H9 (cell line): ENCODE measurements around the gene ZNF853. TPM values are rescaled to one million over a fixed set of nuclear protein-coding genes. Genes with fewer than 3 reads are reported as not detected.

ENCODE experiments used
- DNase-seq: peaks from one replicate; pipeline ENCODE4 v3.0.0-alpha.2; 2017
- H2AFZ ChIP-seq: one replicate; pipeline ENCODE4 v1.6.1; 2013; ENCODE audit warnings: mild to moderate bottlenecking, low read length, control low read depth, moderate library complexity
- H2AK5ac ChIP-seq: 2 replicates; pipeline ENCODE4 v1.6.1; 2013; ENCODE audit warnings: low read length, control low read depth, mixed read lengths; ENCODE audit not compliant: insufficient read length
- H2BK120ac ChIP-seq: one replicate; pipeline ENCODE4 v1.6.1; 2013; ENCODE audit warnings: low read depth, mild to moderate bottlenecking, low read length, control low read depth, inconsistent platforms; ENCODE audit not compliant: poor library complexity, severe bottlenecking
- H2BK12ac ChIP-seq: 2 replicates; pipeline ENCODE4 v1.6.1; 2013; ENCODE audit warnings: low read length, control low read depth, mixed read lengths, low read depth; ENCODE audit not compliant: insufficient read length
- H2BK15ac ChIP-seq: 2 replicates; pipeline ENCODE4 v1.6.1; 2013; ENCODE audit warnings: low read depth, low read length, control low read depth
- H2BK20ac ChIP-seq: one replicate; pipeline ENCODE4 v1.6.1; 2013; ENCODE audit warnings: low read depth, mild to moderate bottlenecking, low read length, control low read depth, inconsistent platforms; ENCODE audit not compliant: poor library complexity, severe bottlenecking
- H2BK5ac ChIP-seq: 2 replicates; pipeline ENCODE4 v1.6.1; 2013; ENCODE audit warnings: low read length, control low read depth, mixed read lengths; ENCODE audit not compliant: insufficient read length
- H3K14ac ChIP-seq: 2 replicates; pipeline ENCODE4 v1.6.1; 2013; ENCODE audit warnings: low read length, control low read depth; ENCODE audit not compliant: insufficient read depth
- H3K18ac ChIP-seq: 2 replicates; pipeline ENCODE4 v1.6.1; 2013; ENCODE audit warnings: low read depth, mild to moderate bottlenecking, mixed read lengths, low read length, control low read depth; ENCODE audit not compliant: insufficient read length
- H3K23ac ChIP-seq: 2 replicates; pipeline ENCODE4 v1.6.1; 2013; ENCODE audit warnings: low read length, control low read depth, mixed read lengths, low read depth; ENCODE audit not compliant: insufficient read length
- H3K23me2 ChIP-seq: 2 replicates; pipeline ENCODE4 v1.6.1; 2013; ENCODE audit warnings: low read depth, mild to moderate bottlenecking, mixed read lengths, low read length, control low read depth; ENCODE audit not compliant: insufficient read length, poor library complexity, severe bottlenecking
- H3K27ac ChIP-seq: 2 replicates; pipeline ENCODE4 v1.5.1; 2013; ENCODE audit warnings: low read length, control low read depth, mixed read lengths, low read depth; ENCODE audit not compliant: insufficient read length
- H3K27me3 ChIP-seq: 2 replicates; pipeline ENCODE4 v1.6.1; 2013; ENCODE audit warnings: low read length, control low read depth, inconsistent platforms; ENCODE audit not compliant: insufficient read depth
- H3K4ac ChIP-seq: 2 replicates; pipeline ENCODE4 v1.6.1; 2013; ENCODE audit warnings: low read depth, mild to moderate bottlenecking, control low read depth, inconsistent platforms, low read length, moderate library complexity
- H3K4me1 ChIP-seq: 2 replicates; pipeline ENCODE4 v1.6.1; 2013; ENCODE audit warnings: low read length, control low read depth, inconsistent platforms; ENCODE audit not compliant: insufficient read depth
- H3K4me2 ChIP-seq: 2 replicates; pipeline ENCODE4 v1.6.1; 2013; ENCODE audit warnings: low read length, control low read depth, mixed read lengths; ENCODE audit not compliant: insufficient read length, insufficient read depth
- H3K56ac ChIP-seq: 2 replicates; pipeline ENCODE4 v1.6.1; 2013; ENCODE audit warnings: low read depth, mild to moderate bottlenecking, mixed read lengths, low read length, control low read depth; ENCODE audit not compliant: insufficient read length
- H3K79me1 ChIP-seq: 2 replicates; pipeline ENCODE4 v1.6.1; 2013; ENCODE audit warnings: low read depth, mild to moderate bottlenecking, moderate library complexity, low read length, control low read depth, inconsistent platforms; ENCODE audit not compliant: insufficient read depth, poor library complexity, severe bottlenecking
- H3K79me2 ChIP-seq: 2 replicates; pipeline ENCODE4 v1.6.1; 2013; ENCODE audit warnings: low read length, control low read depth, inconsistent platforms; ENCODE audit not compliant: insufficient read depth
- H3K9ac ChIP-seq: 2 replicates; pipeline ENCODE4 v1.6.1; 2013; ENCODE audit warnings: low read length, control low read depth, mixed read lengths; ENCODE audit not compliant: insufficient read length; ENCODE audit errors: extremely low read depth
- H3K9me3 ChIP-seq: one replicate; pipeline ENCODE4 v1.6.1; 2013; ENCODE audit warnings: low read depth, low read length, inconsistent platforms; ENCODE audit not compliant: control insufficient read depth
- H3T11ph ChIP-seq: one replicate; pipeline ENCODE4 v1.6.1; 2013; ENCODE audit warnings: mild to moderate bottlenecking, low read length, control low read depth, inconsistent platforms
- H4K20me1 ChIP-seq: one replicate; pipeline ENCODE4 v1.6.1; 2013; ENCODE audit not compliant: control insufficient read depth, insufficient read length, insufficient read depth
- H4K5ac ChIP-seq: 2 replicates; pipeline ENCODE4 v1.6.1; 2013; ENCODE audit warnings: low read depth, mild to moderate bottlenecking, mixed read lengths, low read length, control low read depth; ENCODE audit not compliant: insufficient read length
- H4K8ac ChIP-seq: replicated peaks from 2 replicates; pipeline ENCODE4 v1.6.1; 2013; ENCODE audit warnings: low read length, control low read depth, mixed read lengths, low read depth; ENCODE audit not compliant: insufficient read length
- H4K91ac ChIP-seq: 2 replicates; pipeline ENCODE4 v1.6.1; 2013; ENCODE audit warnings: low read depth, mild to moderate bottlenecking, moderate library complexity, mixed read lengths, low read length, control low read depth; ENCODE audit not compliant: insufficient read length
- H3K27ac Mint-ChIP-seq, 3 experiments: 2 replicates in 2 of 3; 3 replicates in 1 of 3; pipeline ENCODE4 v1.8.0; 2020 to 2021; ENCODE audit warnings: mixed read lengths in 3 of 3, mild to moderate bottlenecking in 1 of 3, moderate library complexity in 1 of 3
- H3K27me3 Mint-ChIP-seq: 2 replicates; pipeline ENCODE4 v1.8.0; 2021; ENCODE audit warnings: low read depth, mild to moderate bottlenecking, moderate library complexity, mixed read lengths
- H3K36me3 Mint-ChIP-seq, 3 experiments: 2 replicates in 2 of 3; 3 replicates in 1 of 3; pipeline ENCODE4 v1.8.0; 2020 to 2021; ENCODE audit warnings: low read depth in 3 of 3, mixed read lengths in 3 of 3; ENCODE audit not compliant: insufficient read depth in 1 of 3
- H3K4me1 Mint-ChIP-seq, 2 experiments: 2 replicates each; pipeline ENCODE4 v1.8.0; 2020; ENCODE audit warnings: mixed read lengths in 2 of 2
- H3K4me3 Mint-ChIP-seq, 2 experiments: 2 replicates in 1 of 2; 3 replicates in 1 of 2; pipeline ENCODE4 v1.8.0; 2020 to 2021; ENCODE audit warnings: mild to moderate bottlenecking in 2 of 2, mixed read lengths in 2 of 2, moderate library complexity in 1 of 2
- H3K9me3 Mint-ChIP-seq, 2 experiments: 2 replicates in 1 of 2; 3 replicates in 1 of 2; pipeline ENCODE4 v1.8.0; 2020; ENCODE audit warnings: mild to moderate bottlenecking in 2 of 2, mixed read lengths in 2 of 2, moderate library complexity in 1 of 2
- CTCF ChIP-seq: fragments of 200-600 bp; sonication (generic); conservative IDR thresholded peaks from 3 replicates; pipeline ENCODE4 v1.8.0; 2021; ENCODE audit warnings: antibody characterized with exemption, mild to moderate bottlenecking
- WGBS: extraction: QIAGEN DNeasy Blood & Tissue Kit; methylation state at CpG from one replicate; pipeline ENCODE4 v1.1.7; 2013; ENCODE audit warnings: missing lambda C conversion rate, low lambda C conversion rate, mixed read lengths; ENCODE audit not compliant: insufficient read length; ENCODE audit errors: extremely low coverage; 5-methylcytosine and 5-hydroxymethylcytosine counted together
- total RNA-seq: library from RNA; stranded (reverse); gene quantifications from 2 replicates; pipeline ENCODE4 v1.2.1, GENCODE V29; 2021

ZNF853 gene
- total RNA-seq, 1 experiment from 2014 or later: 9.6 TPM

DNA sequence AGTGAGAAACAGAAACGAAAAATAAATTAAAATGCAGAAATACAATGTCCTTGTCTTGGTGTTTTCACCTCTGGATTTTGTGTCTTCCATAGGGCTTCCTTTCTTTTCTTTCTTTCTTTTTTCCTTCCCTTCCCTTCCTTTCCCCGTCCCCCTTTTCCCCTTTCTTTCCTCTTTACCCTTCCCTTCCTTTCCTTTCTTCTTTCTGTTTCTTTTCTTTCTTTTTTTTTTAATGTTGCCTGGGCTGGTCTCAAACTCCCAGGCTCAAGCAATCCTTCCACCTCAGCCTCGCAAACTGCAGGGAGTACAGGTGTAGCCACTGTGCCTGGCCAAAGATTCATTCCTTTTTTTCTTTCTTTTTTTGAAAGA lies 8.8 kb downstream of the ZNF853 start:
- DNase-seq: no peak
- Histone ChIP-seq H4K20me1 (no peaks in the 10 kb centered on the region), H3K56ac (no peak overlapping the region), H3K18ac (no peak overlapping the region), H3K27ac (no peak overlapping the region), H3K4me1 (no peaks in the 10 kb centered on the region), H3K9me3 (no peaks in the 10 kb centered on the region), H3K23me2 (no peaks in the 10 kb centered on the region), H2BK120ac (no peak overlapping the region), H2BK12ac (no peak overlapping the region), H3K27me3 (no peaks in the 10 kb centered on the region), H3K9ac (no peak overlapping the region), H2BK20ac (no peak overlapping the region), H3K79me2 (no peaks in the 10 kb centered on the region), H4K5ac (no peak overlapping the region), H2AK5ac (no peak overlapping the region), H3T11ph (no peak overlapping the region), H3K14ac (no peak overlapping the region), H2AFZ (no peak overlapping the region), H3K79me1 (no peaks in the 10 kb centered on the region), H2BK15ac (no peak overlapping the region), H3K23ac (no peak overlapping the region), H4K91ac (no peak overlapping the region), H2BK5ac (no peak overlapping the region), H3K4me2 (no peak overlapping the region), H3K4ac (no peak overlapping the region), H4K8ac (no peak overlapping the region)
- Mint-ChIP-seq H3K4me3 (peak overlapping the region in 1 of 2 experiments; percentile 38; a peak in 3 of 5 replicates), H3K4me1 (no peaks in the 10 kb centered on the region; a peak in 1 of 4 replicates), H3K27me3 (no peaks in the 10 kb centered on the region), H3K36me3 (peaks cover 16 to 24% (median 19%) of the 10 kb centered on the region in 3 experiments), H3K27ac (peak overlapping the region in 1 of 3 experiments; percentile 53; a peak in 1 of 7 replicates), H3K9me3 (no peaks in the 10 kb centered on the region; a peak in 1 of 5 replicates)
- no peak for TF ChIP-seq CTCF
- no CpG with 5 or more reads among the region's 3 CpGs for WGBS
